GM12878 (cell line): ENCODE measurements around the gene COL5A1. TPM values are rescaled to one million over a fixed set of nuclear protein-coding genes. Genes with fewer than 3 reads are reported as not detected.

Experiments used
- ATAC-seq: fragments of 200-7000 bp; cut with Tn5 transposase; 3 replicates; pipeline ENCODE4 v1.9.1; 2020; ENCODE audit warnings: mild to moderate bottlenecking, moderate library complexity
- BruUV-seq: library from RNA; stranded (reverse); fragments of 400-500 nt; replicated peaks from 2 replicates; lab custom pipeline; 2021; lab: Mats Ljungman, UMichigan
- CTCF ChIA-PET: fragments of 300-600 bp; sonication (Branson Sonifier 250); formaldehyde crosslinking; extraction: SDS; loops from one replicate; lab custom pipeline; 2021; ENCODE audit warnings: inconsistent platforms; lab: Yijun Ruan, JAX
- POLR2A ChIA-PET: fragments of 350-600 bp; formaldehyde crosslinking; extraction: SDS; loops from one replicate; lab custom pipeline; 2021; ENCODE audit warnings: inconsistent platforms; lab: Charles Lee
- RAD21 ChIA-PET: fragments of 300-600 bp; sonication (Branson Sonifier 250); formaldehyde crosslinking; loops from one replicate; lab custom pipeline; 2023; ENCODE audit warnings: antibody characterized with exemption; ENCODE audit not compliant: unreplicated experiment; lab: Charles Lee
- SMC1A ChIA-PET: fragments of 300-600 bp; sonication (Branson Sonifier 250); formaldehyde crosslinking; loops from one replicate; lab custom pipeline; 2023; ENCODE audit not compliant: unreplicated experiment, uncharacterized antibody; lab: Charles Lee
- DNase-seq: peaks from one replicate; pipeline ENCODE4 v3.0.0-alpha.2; 2011; ENCODE audit warnings: low read depth, low spot score
- FAIRE-seq: peaks from 3 replicates; lab custom pipeline; 2011; peaks lifted over from hg19 to GRCh38; lab: Jason Lieb, UNC
- H2AFZ ChIP-seq: 2 replicates; pipeline ENCODE4 v1.6.0; 2011; ENCODE audit warnings: low read depth, low read length, control low read depth; ENCODE audit not compliant: control insufficient read depth
- H3K27ac ChIP-seq: 2 replicates; pipeline ENCODE4 v1.5.1; 2011; ENCODE audit warnings: control low read depth; ENCODE audit not compliant: control insufficient read depth, insufficient read depth
- H3K27me3 ChIP-seq, 2 experiments: replicated peaks in 1 of 2; 2 replicates each; pipeline versions ENCODE4 v1.6.0 to v1.6.1; 2011; ENCODE audit warnings: low read length in 1 of 2; ENCODE audit not compliant: control insufficient read depth in 2 of 2, insufficient read depth in 2 of 2
- H3K36me3 ChIP-seq, 2 experiments: 2 replicates each; pipeline ENCODE4 v1.5.1; 2011; ENCODE audit warnings: low read length in 1 of 2; ENCODE audit not compliant: control insufficient read depth in 2 of 2, insufficient read depth in 2 of 2
- H3K4me1 ChIP-seq: 2 replicates; pipeline ENCODE4 v1.6.1; 2011; ENCODE audit warnings: mild to moderate bottlenecking, low read length, moderate library complexity, mixed read lengths; ENCODE audit not compliant: control insufficient read depth, insufficient read depth
- H3K4me2 ChIP-seq: 2 replicates; pipeline ENCODE4 v1.6.0; 2011; ENCODE audit warnings: control low read depth; ENCODE audit not compliant: control insufficient read depth, insufficient read depth
- H3K4me3 ChIP-seq: fragments of 200-600 bp; sonication (generic); 2 replicates; pipeline ENCODE4 v1.5.1; 2016
- H3K79me2 ChIP-seq: 2 replicates; pipeline ENCODE4 v1.6.0; 2011; ENCODE audit warnings: low read length; ENCODE audit not compliant: control insufficient read depth, insufficient read depth
- H3K9ac ChIP-seq: 2 replicates; pipeline ENCODE4 v1.8.0; 2011; ENCODE audit warnings: low read length, control low read depth, mixed read lengths; ENCODE audit not compliant: control insufficient read depth, insufficient read depth
- H3K9me3 ChIP-seq: replicated peaks from 3 replicates; pipeline ENCODE4 v1.5.1; 2011; ENCODE audit warnings: mild to moderate bottlenecking, low read length; ENCODE audit not compliant: control insufficient read depth, insufficient read depth
- H4K20me1 ChIP-seq: 2 replicates; pipeline ENCODE4 v1.6.0; 2011; ENCODE audit not compliant: control insufficient read depth, insufficient read depth
- ASH2L ChIP-seq: fragments of 300-600, 200-600 bp; sonication (generic); IDR thresholded peaks from 2 replicates; pipeline ENCODE4 v1.6.1; 2017; ENCODE audit warnings: low read depth, mild to moderate bottlenecking, borderline replicate concordance
- FOXM1 ChIP-seq: IDR thresholded peaks from 2 replicates; pipeline ENCODE4 v1.6.1; 2012; ENCODE audit warnings: low read depth, mild to moderate bottlenecking, inconsistent platforms, low read length, moderate library complexity
- GATAD2B ChIP-seq: fragments of 450-650 bp; conservative IDR thresholded peaks from 2 replicates; pipeline ENCODE4 v1.6.1; 2017; ENCODE audit warnings: low read depth, mild to moderate bottlenecking, moderate library complexity
- IRF4 ChIP-seq: IDR thresholded peaks from 2 replicates; pipeline ENCODE4 v1.6.1; 2011; ENCODE audit warnings: low read depth, low read length
- KAT2A ChIP-seq: conservative IDR thresholded peaks from 2 replicates; pipeline ENCODE4 v1.6.1; 2011; ENCODE audit warnings: low read depth, low read length; ENCODE audit not compliant: control insufficient read depth
- LARP7 ChIP-seq: fragments of 450-650 bp; IDR thresholded peaks from 2 replicates; pipeline ENCODE4 v1.6.1; 2017; ENCODE audit warnings: mild to moderate bottlenecking
- NR2C2 ChIP-seq: IDR thresholded peaks from 2 replicates; pipeline ENCODE4 v1.6.1; 2011; ENCODE audit warnings: borderline replicate concordance, low read depth; ENCODE audit not compliant: control insufficient read depth, insufficient read length
- NR2F1 ChIP-seq: fragments of 450-650 bp; conservative IDR thresholded peaks from 2 replicates; pipeline ENCODE4 v1.6.1; 2017; ENCODE audit warnings: mild to moderate bottlenecking
- PAX5 ChIP-seq: IDR thresholded peaks from 2 replicates; pipeline ENCODE4 v1.6.1; 2011; ENCODE audit warnings: low read depth, low read length, borderline replicate concordance
- RFX5 ChIP-seq: IDR thresholded peaks from 2 replicates; pipeline ENCODE4 v1.6.1; 2011; ENCODE audit warnings: low read depth, low read length, improper control_type of control experiment
- SREBF1 ChIP-seq: IDR thresholded peaks from 2 replicates; pipeline ENCODE4 v1.6.1; 2012; ENCODE audit warnings: mild to moderate bottlenecking, low read length
- TAF1 ChIP-seq: IDR thresholded peaks from 2 replicates; pipeline ENCODE4 v1.6.1; 2011; ENCODE audit warnings: mild to moderate bottlenecking, low read depth, low read length, borderline replicate concordance
- WGBS: methylation state at CpG from one replicate; pipeline ENCODE4 v1.1.6; 2016; ENCODE audit warnings: low lambda C conversion rate; ENCODE audit not compliant: insufficient replicate concordance, insufficient coverage; ENCODE audit errors: missing lambda C conversion rate; 5-methylcytosine and 5-hydroxymethylcytosine counted together
- in situ Hi-C: fragments of 300-500 bp; cut with MboI; formaldehyde crosslinking; loops from 9 replicates; pipeline ENCODE4 v1.14.3; 2018; ENCODE audit warnings: mixed read lengths
- intact Hi-C: fragments of 100-400 bp; cut with micrococcal nuclease; formaldehyde crosslinking; loops from one replicate; pipeline ENCODE4 v1.14.2; 2022; ENCODE audit not compliant: unreplicated experiment
- polyA plus RNA-seq, 11 experiments: library from polyadenylated mRNA; depleted of rRNA in 4 of 11; unstranded in 6 of 11; stranded (reverse) in 5 of 11; fragments of >200 nt; fragmentation: Nextera tagmentation in 4 of 11; fragmentation: Illumina TruSeq in 1 of 11; extraction: Ambion mirVana in 4 of 11; extraction: Trizol in 1 of 11; gene quantifications; 1 replicate in 1 of 11; 2 replicates in 10 of 11; pipeline versions ENCODE4 v1.2.1 to v1.2.3, GENCODE V29; 2011 to 2016; ENCODE audit warnings: inconsistent platforms in 2 of 11, missing spikeins in 2 of 11, low read depth in 1 of 11
- total RNA-seq, 4 experiments: library from RNA; depleted of rRNA in 3 of 4; stranded (reverse); fragments of >200 nt in 3 of 4; fragmentation: Illumina TruSeq in 1 of 4; extraction: Trizol in 1 of 4; gene quantifications; 2 replicates each; pipeline versions ENCODE4 v1.2.1 to v1.2.3, GENCODE V29; 2013 to 2021
- TF ChIP-seq, protein P1 (sequence below): fragments of 450-650 bp; IDR thresholded peaks from 2 replicates; pipeline ENCODE4 v1.6.1; 2017; ENCODE audit warnings: antibody characterized with exemption, mild to moderate bottlenecking, moderate library complexity
- TF ChIP-seq, protein P2 (sequence below): IDR thresholded peaks from 2 replicates; pipeline ENCODE4 v1.6.1; 2012; ENCODE audit warnings: low read depth, low read length, improper control_type of control experiment
- TF ChIP-seq, protein P3 (sequence below): fragments of 450-650 bp; IDR thresholded peaks from 2 replicates; pipeline ENCODE4 v1.6.1; 2017; ENCODE audit warnings: mild to moderate bottlenecking, low read depth, inconsistent platforms; ENCODE audit not compliant: poor library complexity, severe bottlenecking

The COL5A1 gene
- total and polyA plus RNA-seq, 10 of the 15 experiments (the other 5 are each of a cell fraction or from before 2014, with no cell fraction given), result under 0.01 to 0.15 (median 0.13) TPM; not detected in 4

DNA sequence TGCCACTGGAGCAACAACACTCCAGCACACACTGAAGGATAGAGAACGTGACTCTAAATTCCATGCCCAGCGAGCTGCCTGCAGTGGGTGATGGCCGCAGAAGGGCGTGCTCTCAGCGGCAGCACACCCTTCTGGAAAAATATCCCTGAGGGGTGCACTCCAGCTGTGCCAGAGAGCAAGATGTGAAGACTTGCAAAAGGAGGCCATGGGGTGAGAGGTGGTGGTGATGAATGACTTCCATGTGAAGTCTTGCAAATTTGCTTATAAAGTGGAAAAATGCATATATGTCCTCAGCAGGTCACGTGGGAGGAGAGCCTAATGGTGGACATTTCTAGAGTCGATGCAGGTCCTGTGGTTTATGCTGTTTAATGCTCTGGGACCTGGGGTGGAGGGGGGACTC, 39.8 kb upstream of the COL5A1 start:
- intact Hi-C loops, result no loop called here
- DNase-seq (no peak), FAIRE-seq (no peak)
- CTCF ChIA-PET, result no interaction called here
- WGBS, result 48% methylated on average over 7 of the region's 7 CpGs
- Histone ChIP-seq H3K4me2 (no peak overlapping the region), H3K36me3 (no peaks in the 10 kb centered on the region), H3K27ac (no peak overlapping the region)
- no TSS peak for BruUV-seq
- in situ Hi-C loops, result no loop called here
- SMC1A ChIA-PET, result no interaction called here
- TF ChIP-seq, protein P1, sequence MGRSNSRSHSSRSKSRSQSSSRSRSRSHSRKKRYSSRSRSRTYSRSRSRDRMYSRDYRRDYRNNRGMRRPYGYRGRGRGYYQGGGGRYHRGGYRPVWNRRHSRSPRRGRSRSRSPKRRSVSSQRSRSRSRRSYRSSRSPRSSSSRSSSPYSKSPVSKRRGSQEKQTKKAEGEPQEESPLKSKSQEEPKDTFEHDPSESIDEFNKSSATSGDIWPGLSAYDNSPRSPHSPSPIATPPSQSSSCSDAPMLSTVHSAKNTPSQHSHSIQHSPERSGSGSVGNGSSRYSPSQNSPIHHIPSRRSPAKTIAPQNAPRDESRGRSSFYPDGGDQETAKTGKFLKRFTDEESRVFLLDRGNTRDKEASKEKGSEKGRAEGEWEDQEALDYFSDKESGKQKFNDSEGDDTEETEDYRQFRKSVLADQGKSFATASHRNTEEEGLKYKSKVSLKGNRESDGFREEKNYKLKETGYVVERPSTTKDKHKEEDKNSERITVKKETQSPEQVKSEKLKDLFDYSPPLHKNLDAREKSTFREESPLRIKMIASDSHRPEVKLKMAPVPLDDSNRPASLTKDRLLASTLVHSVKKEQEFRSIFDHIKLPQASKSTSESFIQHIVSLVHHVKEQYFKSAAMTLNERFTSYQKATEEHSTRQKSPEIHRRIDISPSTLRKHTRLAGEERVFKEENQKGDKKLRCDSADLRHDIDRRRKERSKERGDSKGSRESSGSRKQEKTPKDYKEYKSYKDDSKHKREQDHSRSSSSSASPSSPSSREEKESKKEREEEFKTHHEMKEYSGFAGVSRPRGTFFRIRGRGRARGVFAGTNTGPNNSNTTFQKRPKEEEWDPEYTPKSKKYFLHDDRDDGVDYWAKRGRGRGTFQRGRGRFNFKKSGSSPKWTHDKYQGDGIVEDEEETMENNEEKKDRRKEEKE, result no peak
- TF ChIP-seq, protein P2, sequence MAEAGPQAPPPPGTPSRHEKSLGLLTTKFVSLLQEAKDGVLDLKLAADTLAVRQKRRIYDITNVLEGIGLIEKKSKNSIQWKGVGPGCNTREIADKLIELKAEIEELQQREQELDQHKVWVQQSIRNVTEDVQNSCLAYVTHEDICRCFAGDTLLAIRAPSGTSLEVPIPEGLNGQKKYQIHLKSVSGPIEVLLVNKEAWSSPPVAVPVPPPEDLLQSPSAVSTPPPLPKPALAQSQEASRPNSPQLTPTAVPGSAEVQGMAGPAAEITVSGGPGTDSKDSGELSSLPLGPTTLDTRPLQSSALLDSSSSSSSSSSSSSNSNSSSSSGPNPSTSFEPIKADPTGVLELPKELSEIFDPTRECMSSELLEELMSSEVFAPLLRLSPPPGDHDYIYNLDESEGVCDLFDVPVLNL, result no peak
- no peak for TF ChIP-seq IRF4
- no peak for TF ChIP-seq LARP7
- no peak for TF ChIP-seq RFX5
- no peak for TF ChIP-seq TAF1
- no peak for TF ChIP-seq NR2F1
- TF ChIP-seq NR2C2, result no peak
- no peak for TF ChIP-seq PAX5
- TF ChIP-seq SREBF1, result no peak
- no peak for TF ChIP-seq ASH2L
- TF ChIP-seq FOXM1, result no peak
- TF ChIP-seq KAT2A, result no peak
- TF ChIP-seq, protein P3, sequence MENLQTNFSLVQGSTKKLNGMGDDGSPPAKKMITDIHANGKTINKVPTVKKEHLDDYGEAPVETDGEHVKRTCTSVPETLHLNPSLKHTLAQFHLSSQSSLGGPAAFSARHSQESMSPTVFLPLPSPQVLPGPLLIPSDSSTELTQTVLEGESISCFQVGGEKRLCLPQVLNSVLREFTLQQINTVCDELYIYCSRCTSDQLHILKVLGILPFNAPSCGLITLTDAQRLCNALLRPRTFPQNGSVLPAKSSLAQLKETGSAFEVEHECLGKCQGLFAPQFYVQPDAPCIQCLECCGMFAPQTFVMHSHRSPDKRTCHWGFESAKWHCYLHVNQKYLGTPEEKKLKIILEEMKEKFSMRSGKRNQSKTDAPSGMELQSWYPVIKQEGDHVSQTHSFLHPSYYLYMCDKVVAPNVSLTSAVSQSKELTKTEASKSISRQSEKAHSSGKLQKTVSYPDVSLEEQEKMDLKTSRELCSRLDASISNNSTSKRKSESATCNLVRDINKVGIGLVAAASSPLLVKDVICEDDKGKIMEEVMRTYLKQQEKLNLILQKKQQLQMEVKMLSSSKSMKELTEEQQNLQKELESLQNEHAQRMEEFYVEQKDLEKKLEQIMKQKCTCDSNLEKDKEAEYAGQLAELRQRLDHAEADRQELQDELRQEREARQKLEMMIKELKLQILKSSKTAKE, result no peak
- TF ChIP-seq GATAD2B, result no peak
- TF ChIP-seq, all 136 proteins: peak for 0
- Histone ChIP-seq H3K9ac (no peak overlapping the region), H3K4me1 (no peaks in the 10 kb centered on the region), H4K20me1 (no peaks in the 10 kb centered on the region), H3K9me3 (no peaks in the 10 kb centered on the region), H3K27me3 (no peaks in the 10 kb centered on the region), H3K79me2 (no peaks in the 10 kb centered on the region), H2AFZ (no peak overlapping the region), H3K4me3 (no peak overlapping the region)
- no peak for ATAC-seq
- ChIA-PET POLR2A (no interaction called here), RAD21 (no interaction called here)
